Ishikawa (cell line): ENCODE data around the gene HSD17B4.

Source experiments
- EGR1 ChIP-seq: IDR thresholded peaks from 2 replicates; pipeline ENCODE4 v1.6.1; 2012
- EP300 ChIP-seq: IDR thresholded peaks from 2 replicates; pipeline ENCODE4 v1.6.1; 2012; ENCODE audit warnings: borderline replicate concordance
- RAD21 ChIP-seq: IDR thresholded peaks from 2 replicates; pipeline ENCODE4 v1.6.1; 2012; ENCODE audit warnings: low read depth
- TCF12 ChIP-seq: IDR thresholded peaks from 2 replicates; pipeline ENCODE4 v1.6.1; 2012; ENCODE audit warnings: low read depth
- YY1 ChIP-seq: IDR thresholded peaks from 2 replicates; pipeline ENCODE4 v1.6.1; 2012; ENCODE audit warnings: low read depth
- TF ChIP-seq, protein P1 (sequence below): IDR thresholded peaks from 2 replicates; pipeline ENCODE4 v1.6.1; 2012; ENCODE audit warnings: low read depth, mild to moderate bottlenecking
- TF ChIP-seq, protein P2 (sequence below): IDR thresholded peaks from 2 replicates; pipeline ENCODE4 v1.6.1; 2012
- TF ChIP-seq, protein P3 (sequence below): IDR thresholded peaks from 2 replicates; pipeline ENCODE4 v1.6.1; 2012

DNA sequence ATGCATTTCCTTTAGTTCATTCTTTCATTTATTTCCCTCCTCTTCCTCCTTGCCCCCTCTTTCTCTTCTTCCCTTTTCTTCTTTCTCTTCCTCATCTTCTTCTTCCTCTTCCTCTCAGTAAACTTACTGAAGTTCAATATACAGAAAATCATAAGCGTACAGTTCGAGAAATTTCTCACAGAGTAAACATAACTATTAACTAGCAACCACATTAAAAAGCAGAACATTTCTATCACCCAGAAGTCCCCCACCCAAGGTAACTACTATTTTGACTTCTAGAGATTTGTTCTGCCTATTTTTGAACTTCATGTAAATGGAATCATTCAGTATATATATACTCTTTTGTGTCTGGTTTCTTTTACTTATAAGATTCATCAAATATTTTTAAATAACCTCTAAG is 48.3 kb upstream of the HSD17B4 start:
- TF ChIP-seq, protein P1, sequence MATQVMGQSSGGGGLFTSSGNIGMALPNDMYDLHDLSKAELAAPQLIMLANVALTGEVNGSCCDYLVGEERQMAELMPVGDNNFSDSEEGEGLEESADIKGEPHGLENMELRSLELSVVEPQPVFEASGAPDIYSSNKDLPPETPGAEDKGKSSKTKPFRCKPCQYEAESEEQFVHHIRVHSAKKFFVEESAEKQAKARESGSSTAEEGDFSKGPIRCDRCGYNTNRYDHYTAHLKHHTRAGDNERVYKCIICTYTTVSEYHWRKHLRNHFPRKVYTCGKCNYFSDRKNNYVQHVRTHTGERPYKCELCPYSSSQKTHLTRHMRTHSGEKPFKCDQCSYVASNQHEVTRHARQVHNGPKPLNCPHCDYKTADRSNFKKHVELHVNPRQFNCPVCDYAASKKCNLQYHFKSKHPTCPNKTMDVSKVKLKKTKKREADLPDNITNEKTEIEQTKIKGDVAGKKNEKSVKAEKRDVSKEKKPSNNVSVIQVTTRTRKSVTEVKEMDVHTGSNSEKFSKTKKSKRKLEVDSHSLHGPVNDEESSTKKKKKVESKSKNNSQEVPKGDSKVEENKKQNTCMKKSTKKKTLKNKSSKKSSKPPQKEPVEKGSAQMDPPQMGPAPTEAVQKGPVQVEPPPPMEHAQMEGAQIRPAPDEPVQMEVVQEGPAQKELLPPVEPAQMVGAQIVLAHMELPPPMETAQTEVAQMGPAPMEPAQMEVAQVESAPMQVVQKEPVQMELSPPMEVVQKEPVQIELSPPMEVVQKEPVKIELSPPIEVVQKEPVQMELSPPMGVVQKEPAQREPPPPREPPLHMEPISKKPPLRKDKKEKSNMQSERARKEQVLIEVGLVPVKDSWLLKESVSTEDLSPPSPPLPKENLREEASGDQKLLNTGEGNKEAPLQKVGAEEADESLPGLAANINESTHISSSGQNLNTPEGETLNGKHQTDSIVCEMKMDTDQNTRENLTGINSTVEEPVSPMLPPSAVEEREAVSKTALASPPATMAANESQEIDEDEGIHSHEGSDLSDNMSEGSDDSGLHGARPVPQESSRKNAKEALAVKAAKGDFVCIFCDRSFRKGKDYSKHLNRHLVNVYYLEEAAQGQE: no peak
- no peak for TF ChIP-seq YY1
- no peak for TF ChIP-seq TCF12
- TF ChIP-seq, protein P2, sequence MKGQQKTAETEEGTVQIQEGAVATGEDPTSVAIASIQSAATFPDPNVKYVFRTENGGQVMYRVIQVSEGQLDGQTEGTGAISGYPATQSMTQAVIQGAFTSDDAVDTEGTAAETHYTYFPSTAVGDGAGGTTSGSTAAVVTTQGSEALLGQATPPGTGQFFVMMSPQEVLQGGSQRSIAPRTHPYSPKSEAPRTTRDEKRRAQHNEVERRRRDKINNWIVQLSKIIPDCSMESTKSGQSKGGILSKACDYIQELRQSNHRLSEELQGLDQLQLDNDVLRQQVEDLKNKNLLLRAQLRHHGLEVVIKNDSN: no peak
- TF ChIP-seq EGR1: no peak
- TF ChIP-seq, protein P3, sequence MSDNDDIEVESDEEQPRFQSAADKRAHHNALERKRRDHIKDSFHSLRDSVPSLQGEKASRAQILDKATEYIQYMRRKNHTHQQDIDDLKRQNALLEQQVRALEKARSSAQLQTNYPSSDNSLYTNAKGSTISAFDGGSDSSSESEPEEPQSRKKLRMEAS: no peak
- TF ChIP-seq EP300: no peak
- no peak for TF ChIP-seq RAD21
